ENCODE measurements around the gene DPM2.
A peak's percentile ranks its signal among the peaks of the same experiment; 100 is the strongest.

DPM2 gene

GRCh38 chr9:127905004-127905728, 32.5 kb downstream of the DPM2 start:
- POLR2A ChIA-PET (ENCODE audit: low non-redundant PET): no interaction called here
- CTCF ChIA-PET: no interaction called here
- TF ChIP-seq, protein P1, sequence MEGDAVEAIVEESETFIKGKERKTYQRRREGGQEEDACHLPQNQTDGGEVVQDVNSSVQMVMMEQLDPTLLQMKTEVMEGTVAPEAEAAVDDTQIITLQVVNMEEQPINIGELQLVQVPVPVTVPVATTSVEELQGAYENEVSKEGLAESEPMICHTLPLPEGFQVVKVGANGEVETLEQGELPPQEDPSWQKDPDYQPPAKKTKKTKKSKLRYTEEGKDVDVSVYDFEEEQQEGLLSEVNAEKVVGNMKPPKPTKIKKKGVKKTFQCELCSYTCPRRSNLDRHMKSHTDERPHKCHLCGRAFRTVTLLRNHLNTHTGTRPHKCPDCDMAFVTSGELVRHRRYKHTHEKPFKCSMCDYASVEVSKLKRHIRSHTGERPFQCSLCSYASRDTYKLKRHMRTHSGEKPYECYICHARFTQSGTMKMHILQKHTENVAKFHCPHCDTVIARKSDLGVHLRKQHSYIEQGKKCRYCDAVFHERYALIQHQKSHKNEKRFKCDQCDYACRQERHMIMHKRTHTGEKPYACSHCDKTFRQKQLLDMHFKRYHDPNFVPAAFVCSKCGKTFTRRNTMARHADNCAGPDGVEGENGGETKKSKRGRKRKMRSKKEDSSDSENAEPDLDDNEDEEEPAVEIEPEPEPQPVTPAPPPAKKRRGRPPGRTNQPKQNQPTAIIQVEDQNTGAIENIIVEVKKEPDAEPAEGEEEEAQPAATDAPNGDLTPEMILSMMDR (conservative IDR thresholded peaks at IDR 0.05; ENCODE audit: low read depth): no peak
- peak overlapping the region; percentile 62 for H3K27ac ChIP-seq
- no peak for DNase-seq (ENCODE audit: low spot score)

DNA sequence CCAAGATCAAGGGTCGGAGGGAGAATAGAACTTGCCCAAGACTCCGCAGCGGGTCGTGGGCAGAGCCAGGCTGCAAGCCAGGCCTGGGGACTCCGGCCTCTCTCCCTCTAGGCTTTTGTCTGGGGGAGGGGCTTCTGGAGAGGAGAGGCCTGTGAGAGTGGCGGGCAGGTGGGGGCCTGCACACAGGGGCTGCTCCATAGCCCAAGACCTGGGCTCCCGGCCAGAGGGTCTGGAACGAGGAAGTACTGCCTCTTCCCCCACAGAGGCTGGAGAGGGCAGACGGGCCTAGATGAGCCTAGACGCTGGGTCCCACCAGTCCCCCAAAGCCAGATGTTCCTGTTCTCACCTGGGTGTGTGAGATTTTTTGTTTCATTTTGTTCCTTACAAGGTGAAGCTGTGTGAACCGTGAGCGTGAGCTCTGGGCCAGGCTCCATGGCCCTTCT, 33.1 kb downstream of the DPM2 start:
- peak overlapping the region; percentile 62 for H3K27ac ChIP-seq
- CTCF ChIA-PET: no interaction called here
- no peak for DNase-seq (ENCODE audit: low spot score)
- POLR2A ChIA-PET (ENCODE audit: low non-redundant PET): no interaction called here
- TF ChIP-seq, protein P1 (conservative IDR thresholded peaks at IDR 0.05; ENCODE audit: low read depth): no peak

GRCh38 chr9:127903557-127904475, 33.8 kb downstream of the DPM2 start:
- ChIA-PET CTCF (no interaction called here), POLR2A (ENCODE audit: low non-redundant PET) (interaction anchor here (0.7 kb wide), 1 partner anchor 93 kb away, joined by 6 read pairs; no protein-coding TSS in a partner anchor)
- TF ChIP-seq, protein P1 (conservative IDR thresholded peaks at IDR 0.05; ENCODE audit: low read depth): no peak
- DNase-seq (ENCODE audit: low spot score): no peak
- H3K27ac ChIP-seq: peak overlapping the region; percentile 62

DNA sequence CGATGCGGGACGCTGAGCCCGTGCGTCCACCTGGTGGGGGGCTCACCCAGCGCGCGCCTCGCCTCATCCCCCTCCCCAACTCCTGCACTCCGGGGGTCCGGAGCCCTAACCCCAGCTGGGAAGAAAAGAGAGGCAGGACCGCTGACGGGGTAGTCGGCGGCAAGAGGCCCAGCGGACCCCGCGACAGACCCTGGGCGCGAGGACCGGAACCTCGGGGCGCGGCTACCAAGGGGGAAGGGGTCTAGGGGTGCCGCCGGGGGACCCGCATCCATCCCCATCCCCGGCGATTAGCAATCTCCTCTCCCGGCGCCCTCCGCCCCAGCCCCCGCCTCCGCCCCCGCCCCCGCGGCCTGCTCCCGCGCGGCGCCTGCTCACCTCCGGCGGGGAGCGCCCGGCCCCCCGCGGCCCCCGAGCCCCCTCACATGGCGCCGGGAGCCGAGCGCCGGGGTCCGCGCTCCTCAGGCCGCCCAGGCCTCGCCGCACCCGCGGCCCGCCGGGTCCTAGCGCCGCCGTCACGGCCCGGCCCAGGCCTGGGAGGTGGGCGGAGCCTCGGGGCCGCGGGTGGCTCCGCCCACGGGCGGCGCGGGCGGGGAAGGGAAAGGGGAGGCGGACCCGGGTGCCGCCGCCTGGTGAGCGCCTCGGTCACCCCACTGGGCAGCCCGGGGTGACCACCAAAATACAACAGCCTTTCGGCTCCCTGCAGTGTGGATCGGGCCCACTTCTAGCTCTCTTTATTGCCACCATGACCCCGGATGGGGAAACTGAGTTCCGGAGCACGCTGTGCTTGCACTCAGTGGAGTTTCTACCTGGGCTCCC, 38.3 kb downstream of the DPM2 start, which contains the start of gene ST6GALNAC6:
Gene ST6GALNAC6, minus strand, starts transcription at position 476 of the 816 bp plus-strand sequence. CDS start 1,622 bp downstream, outside the sequence.
- TF ChIP-seq, protein P1 (conservative IDR thresholded peaks at IDR 0.05; ENCODE audit: low read depth): no peak
- ChIA-PET CTCF (interaction anchor here (1.1 to 1.4 kb wide), 4 partner anchors 11 to 219 kb away, joined by 3 to 4 read pairs (median 4); partner anchors contain the start of gene ST6GALNAC4), POLR2A (ENCODE audit: low non-redundant PET) (interaction anchor here (0.6 kb wide), 2 partner anchors 107 to 401 kb away, joined by 4 to 6 read pairs; no protein-coding TSS in a partner anchor)
- H3K27ac ChIP-seq: peak within 1 kb of the TSS; percentile 84
- peak; percentile 95 for DNase-seq (ENCODE audit: low spot score)

DNA sequence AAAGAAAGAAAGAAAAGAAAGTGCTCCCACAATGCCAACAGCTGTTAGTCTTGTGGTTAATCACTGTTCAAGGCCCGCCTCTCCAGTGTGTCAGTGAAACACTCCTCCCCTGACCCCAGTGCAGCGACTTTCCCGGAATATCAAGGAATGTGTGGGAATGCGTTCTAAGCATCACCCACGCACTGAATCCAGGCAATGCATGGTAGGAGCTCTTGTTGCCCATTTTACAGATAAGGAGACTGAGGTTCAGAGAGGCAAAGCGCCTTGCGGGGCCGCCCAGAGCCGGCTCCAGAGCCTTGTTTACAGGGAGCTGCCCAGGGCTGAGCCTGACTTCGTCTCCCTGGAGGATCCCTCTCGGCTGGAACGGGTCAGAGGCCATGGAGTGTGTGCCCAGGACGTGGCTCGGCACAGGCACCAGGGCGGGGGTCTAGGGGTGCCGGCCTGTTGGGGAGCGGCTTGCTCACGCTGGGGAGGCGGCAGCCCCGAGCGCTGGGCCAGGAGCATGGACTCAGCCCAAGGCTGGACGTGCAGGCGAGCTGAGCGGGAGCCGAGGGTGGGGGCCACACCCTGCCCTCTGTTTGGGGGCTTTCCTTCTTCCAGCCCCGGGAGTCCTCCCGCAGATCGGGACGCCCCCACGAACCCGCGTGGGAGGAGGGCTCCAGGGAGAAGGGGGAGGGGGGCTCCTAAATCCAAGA, 39.1 kb downstream of the DPM2 start:
- DNase-seq (ENCODE audit: low spot score): peak; percentile 74
- peak overlapping the region; percentile 84 for H3K27ac ChIP-seq
- ChIA-PET POLR2A (ENCODE audit: low non-redundant PET) (interaction anchor here (0.6 to 1.0 kb wide), 2 partner anchors 17 to 107 kb away, joined by 3 to 6 read pairs; no protein-coding TSS in a partner anchor), CTCF (interaction anchor here (0.7 to 1.4 kb wide), 5 partner anchors 12 to 137 kb away, joined by 3 to 4 read pairs (median 3); partner anchors contain the start of gene ST6GALNAC4)
- TF ChIP-seq, protein P1 (conservative IDR thresholded peaks at IDR 0.05; ENCODE audit: low read depth): no peak
